Spleen (tissue), 7 donors: ENCODE results near the gene C1QTNF9.

ENCODE experiments used
- CTCF ChIP-seq, 11 experiments: fragments of 200-600 bp in 7 of 11; fragments of 450-650 bp in 4 of 11; sonication (generic) in 4 of 11; IDR thresholded peaks in 8 of 11; conservative IDR thresholded peaks in 3 of 11; 1 replicate in 7 of 11; 2 replicates in 4 of 11; pipeline versions ENCODE4 v1.4.0 to v1.8.0; 2016 to 2021; ENCODE audit warnings: antibody characterized with exemption in 11 of 11, inconsistent platforms in 4 of 11, mild to moderate bottlenecking in 1 of 11
- POLR2A ChIP-seq, 3 donors: fragments of 450-650 bp; IDR thresholded peaks; one replicate each; pipeline ENCODE4 v1.5.1; 2017; ENCODE audit warnings: antibody characterized with exemption in 3 of 3, mild to moderate bottlenecking in 1 of 3
- POLR2AphosphoS5 ChIP-seq, 3 donors: sonication (generic); formaldehyde crosslinking; IDR thresholded peaks; one replicate each; pipeline ENCODE4 v1.5.1; 2017; ENCODE audit warnings: antibody characterized with exemption in 3 of 3
- donor health status: DM: no; HTN: no; CAD: no; lungs with moderate emphysema.
- donor health status: DM: no; HTN: no; CAD: no.
- donor health status: DM: no; HTN: no; CAD: no.

- peak in 8 of 11 experiments; percentile 20 to 96 (median 68) for TF ChIP-seq CTCF (IDR thresholded peaks at IDR 0.05 in 8 of 11, conservative IDR thresholded peaks at IDR 0.05 in 3 of 11)
- TF ChIP-seq POLR2AphosphoS5 (IDR thresholded peaks at IDR 0.05): peak; percentile 73 to 93 (median 92)
- TF ChIP-seq POLR2A (IDR thresholded peaks at IDR 0.05): peak; percentile 62 to 97 (median 65)
Measured at GRCh38 chr13:24270639-24271141, 38.7 kb upstream of the C1QTNF9 start.
